NCI-H446 treated with DMSO at 0.1 percent for 48 hours (cell line): ENCODE results near the gene SMAD1.
"Not testable (repeated sequence)": the region's sequence is repeated elsewhere in the genome, so short reads cannot be mapped to it uniquely, and the experiment has no call there.

ENCODE experiments used
- DNase-seq: peaks from one replicate; lab custom pipeline; 2025; lab: John Stamatoyannopoulos, UW

SMAD1 gene

GRCh38 chr4:145528601-145529000 is 46.9 kb downstream of the SMAD1 start:
- no peak for DNase-seq

GRCh38 chr4:145530189-145530588 is 48.5 kb downstream of the SMAD1 start:
- no peak for DNase-seq

GRCh38 chr4:145530662-145531061 is 49.0 kb downstream of the SMAD1 start:
- DNase-seq = no peak

GRCh38 chr4:145531223-145531622 is 49.6 kb downstream of the SMAD1 start:
- no peak for DNase-seq

GRCh38 chr4:145531859-145532258 is 50.2 kb downstream of the SMAD1 start:
- no peak for DNase-seq

- no peak for DNase-seq
Observed at GRCh38 chr4:145533001-145533400, 51.3 kb downstream of the SMAD1 start.

- DNase-seq = not testable (repeated sequence)
Observed at GRCh38 chr4:145533415-145533814, 51.8 kb downstream of the SMAD1 start.

GRCh38 chr4:145533961-145534360 is 52.3 kb downstream of the SMAD1 start:
- no peak for DNase-seq

GRCh38 chr4:145535202-145535601 is 53.5 kb downstream of the SMAD1 start:
- no peak for DNase-seq

GRCh38 chr4:145536044-145536443 is 54.4 kb downstream of the SMAD1 start:
- no peak for DNase-seq

- DNase-seq = peak; percentile 13
Observed at GRCh38 chr4:145538596-145538995, 56.9 kb downstream of the SMAD1 start.

GRCh38 chr4:145539671-145540070 is 58.0 kb downstream of the SMAD1 start:
- DNase-seq = no peak

GRCh38 chr4:145540235-145540634 is 58.6 kb downstream of the SMAD1 start:
- no peak for DNase-seq

GRCh38 chr4:145541346-145541745 is 59.7 kb downstream of the SMAD1 start:
- no peak for DNase-seq

- no peak for DNase-seq
Observed at GRCh38 chr4:145545031-145545430, 63.4 kb downstream of the SMAD1 start.

GRCh38 chr4:145545538-145546174 is 64.0 kb downstream of the SMAD1 start:
- no peak for DNase-seq

- DNase-seq = no peak
Observed at GRCh38 chr4:145546175-145546915, 64.7 kb downstream of the SMAD1 start.

- DNase-seq = no peak
Observed at GRCh38 chr4:145551660-145552059, 70.0 kb downstream of the SMAD1 start.

GRCh38 chr4:145552181-145552822 is 70.6 kb downstream of the SMAD1 start:
- no peak for DNase-seq

GRCh38 chr4:145553375-145553774 is 71.7 kb downstream of the SMAD1 start:
- DNase-seq = no peak

GRCh38 chr4:145554691-145555090 is 73.0 kb downstream of the SMAD1 start:
- no peak for DNase-seq

- DNase-seq = peak; percentile 38
Observed at GRCh38 chr4:145557720-145558119, 76.1 kb downstream of the SMAD1 start.

- DNase-seq = no peak
Observed at GRCh38 chr4:145563293-145563985, 81.8 kb downstream of the SMAD1 start.
